NT2/D1 (cell line): ENCODE measurements around the gene UBE2L5.

Experiments used
- SUZ12 ChIP-seq: IDR thresholded peaks from 2 replicates; pipeline ENCODE4 v1.6.1; 2011; ENCODE audit not compliant: insufficient read length, insufficient read depth; ENCODE audit errors: extremely low read depth
- ZNF274 ChIP-seq: IDR thresholded peaks from 2 replicates; pipeline ENCODE4 v1.6.1; 2011; ENCODE audit warnings: mild to moderate bottlenecking, low read depth, low read length

DNA sequence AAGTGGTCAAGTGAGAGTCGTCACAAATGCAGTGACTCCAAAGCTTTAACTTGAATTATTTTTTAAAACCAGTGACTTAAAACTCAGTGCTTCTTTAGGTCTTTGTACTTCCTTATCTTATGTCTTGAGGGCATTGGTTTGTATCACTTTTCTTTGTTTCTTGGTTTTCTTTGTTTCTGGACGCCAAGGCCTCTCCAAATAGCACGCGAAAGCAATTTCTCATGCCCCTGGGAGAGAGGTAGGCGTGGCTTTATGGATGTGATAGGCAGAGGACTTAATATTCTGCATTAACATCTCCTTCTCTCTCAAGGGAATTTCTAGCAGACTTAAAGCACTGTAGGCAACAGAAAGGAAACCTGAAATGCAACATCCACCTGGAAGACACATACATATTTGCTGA is 20.6 kb downstream of the UBE2L5 start:
- TF ChIP-seq SUZ12 (no peak), ZNF274 (no peak)
